ENCODE data around the gene HSPG2. TPM values are rescaled to one million over a fixed set of nuclear protein-coding genes. Genes with fewer than 3 reads are reported as not detected.

Gene HSPG2
- total and polyA plus RNA-seq, 2 of the 13 experiments (the other 11 are each of a cell fraction or from before 2014, with no cell fraction given): 9.1 to 13.1 TPM

- TF ChIP-seq PAWR (CRISPR knock-in tag; IDR thresholded peaks at IDR 0.05; ENCODE audit: borderline replicate concordance) (no peak), ZNF543 (CRISPR knock-in tag; IDR thresholded peaks at IDR 0.05) (no peak)
Observed at GRCh38 chr1:21859669-21860179, 77.4 kb downstream of the HSPG2 start (continued).

DNA sequence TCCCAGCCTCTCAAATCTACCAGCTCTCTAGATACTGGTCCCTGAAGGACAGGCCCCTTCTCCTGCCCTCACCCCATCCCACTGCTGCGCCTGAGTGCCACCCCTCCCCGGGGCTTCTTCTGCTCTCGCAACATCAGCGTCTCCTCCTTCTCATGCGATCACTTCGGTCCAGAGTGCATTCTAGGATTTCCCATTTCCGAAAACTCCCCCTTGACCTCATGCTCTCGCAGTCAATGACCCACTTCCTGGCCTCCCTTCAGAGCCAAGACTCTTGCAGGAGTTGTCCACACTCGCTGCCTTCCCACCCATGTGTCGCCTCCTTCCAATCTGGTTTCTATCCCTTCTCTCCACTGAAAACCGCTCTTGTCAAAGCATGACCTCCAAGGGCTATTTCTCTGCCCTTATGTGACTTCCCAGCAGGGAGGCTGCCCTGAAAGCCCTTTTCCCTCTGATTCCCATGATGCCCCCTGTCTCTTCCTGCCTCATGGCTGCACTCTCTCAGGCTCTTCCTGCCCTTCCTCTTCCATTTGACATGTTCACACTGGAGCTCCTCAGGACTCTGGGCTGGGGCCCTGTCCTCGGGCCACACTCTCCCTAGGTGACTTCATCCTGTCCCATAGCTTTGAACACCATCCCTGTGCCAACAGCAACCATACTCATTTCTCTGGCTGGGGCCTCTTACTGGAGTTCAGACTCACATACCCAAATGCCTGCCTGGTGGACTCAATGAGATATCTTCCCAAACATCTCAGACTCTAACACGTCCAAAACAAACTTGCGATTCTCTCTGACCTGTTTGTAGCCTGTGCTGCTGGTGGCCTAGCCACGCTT, 79.1 kb downstream of the HSPG2 start:
- Histone ChIP-seq H3K27ac (ENCODE audit: extremely low read length, insufficient read depth, low read length) (no peak overlapping the region), H3K9me3 (ENCODE audit: low read length) (no peaks in the 10 kb centered on the region), H4K20me1 (ENCODE audit: insufficient read depth, low read length) (no peaks in the 10 kb centered on the region), H3K4me2 (ENCODE audit: low read depth, low read length) (no peak overlapping the region), H3K4me3 (replicated peaks in 1 of 3; ENCODE audit: insufficient read depth in 1 of 3, low read depth in 2 of 3, low read length in 3 of 3) (no peak overlapping the region), H3K9ac (ENCODE audit: insufficient read depth, low read depth, low read length) (no peak overlapping the region), H3K79me2 (ENCODE audit: insufficient read depth, low read length) (no peaks in the 10 kb centered on the region), H3K4me1 (ENCODE audit: insufficient read depth, low read length) (peaks cover 25% of the 10 kb centered on the region), H3K36me3 (replicated peaks in 1 of 2; ENCODE audit: control insufficient read depth in 1 of 2, insufficient read depth in 2 of 2, low read length in 2 of 2) (peaks cover 18 to 51% of the 10 kb centered on the region in 2 experiments; a peak in 4 of 5 replicates), H3K27me3 (ENCODE audit: control insufficient read depth in 1 of 2, insufficient read depth in 2 of 2, low read length in 2 of 2) (no peaks in the 10 kb centered on the region), H2AFZ (ENCODE audit: low read length) (no peak overlapping the region)
- DNase-seq (ENCODE audit: low spot score) (no peak), ATAC-seq (no peak), FAIRE-seq (no peak)
- ChIA-PET CTCF (ENCODE audit: low intra/inter-chr PET ratio, low total read pairs) (no interaction called here), POLR2A (no interaction called here)
- 95% methylated on average over 15 of the region's 15 CpGs for WGBS (ENCODE audit: low lambda C conversion rate)
- in situ Hi-C loops (cut with HindIII; ENCODE audit: extremely low pct_ligation_motif_present, low pct_unique_long_range_greater_than_20kb) (no loop called here), intact Hi-C loops (cut with micrococcal nuclease; ENCODE audit: unreplicated experiment) (no loop called here)
- no TSS peak for BruUV-seq (replicated peaks)
- no peak for TF ChIP-seq TGIF2 (CRISPR knock-in tag; IDR thresholded peaks at IDR 0.05)
- no peak for TF ChIP-seq ZNF350 (CRISPR knock-in tag; IDR thresholded peaks at IDR 0.05; ENCODE audit: borderline replicate concordance, low read depth)
- TF ChIP-seq NFKBIZ (CRISPR knock-in tag; IDR thresholded peaks at IDR 0.05): no peak
- no peak for TF ChIP-seq ZBTB8A (CRISPR knock-in tag; IDR thresholded peaks at IDR 0.05; ENCODE audit: borderline replicate concordance, low read depth)
- TF ChIP-seq ZBTB42 (CRISPR knock-in tag; IDR thresholded peaks at IDR 0.05): no peak
- no peak for TF ChIP-seq ARNT (IDR thresholded peaks at IDR 0.05)
- no peak for TF ChIP-seq RORA (CRISPR knock-in tag; IDR thresholded peaks at IDR 0.05)
- TF ChIP-seq NFRKB (IDR thresholded peaks at IDR 0.05): no peak
- no peak for TF ChIP-seq ZNF430 (CRISPR knock-in tag; IDR thresholded peaks at IDR 0.05)
- TF ChIP-seq ZNF326 (CRISPR knock-in tag; IDR thresholded peaks at IDR 0.05; ENCODE audit: borderline replicate concordance): no peak
- TF ChIP-seq ZNF772 (CRISPR knock-in tag; IDR thresholded peaks at IDR 0.05): no peak
- no peak for TF ChIP-seq ZMYM4 (CRISPR knock-in tag; IDR thresholded peaks at IDR 0.05)
- no peak for TF ChIP-seq KMT2A (CRISPR knock-in tag; IDR thresholded peaks at IDR 0.05)
- TF ChIP-seq, protein P1, sequence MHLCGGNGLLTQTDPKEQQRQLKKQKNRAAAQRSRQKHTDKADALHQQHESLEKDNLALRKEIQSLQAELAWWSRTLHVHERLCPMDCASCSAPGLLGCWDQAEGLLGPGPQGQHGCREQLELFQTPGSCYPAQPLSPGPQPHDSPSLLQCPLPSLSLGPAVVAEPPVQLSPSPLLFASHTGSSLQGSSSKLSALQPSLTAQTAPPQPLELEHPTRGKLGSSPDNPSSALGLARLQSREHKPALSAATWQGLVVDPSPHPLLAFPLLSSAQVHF (CRISPR knock-in tag; IDR thresholded peaks at IDR 0.05): no peak
- TF ChIP-seq ZNF747 (CRISPR knock-in tag; IDR thresholded peaks at IDR 0.05; ENCODE audit: borderline replicate concordance): no peak
- no peak for TF ChIP-seq RARA (CRISPR knock-in tag; IDR thresholded peaks at IDR 0.05)
- TF ChIP-seq KDM5B (CRISPR knock-in tag; IDR thresholded peaks at IDR 0.05; ENCODE audit: borderline replicate concordance): no peak
- TF ChIP-seq ZNF460 (CRISPR knock-in tag; IDR thresholded peaks at IDR 0.05; ENCODE audit: borderline replicate concordance): no peak
- TF ChIP-seq RFX3 (CRISPR knock-in tag; IDR thresholded peaks at IDR 0.05): no peak
